Measurements from ENCODE around the gene CDKL1.

GRCh38 chr14:50396631-50397389 lies at the start of gene CDKL1:
- TF ChIP-seq EZH2 (IDR thresholded peaks at IDR 0.05; ENCODE audit: low read length, unreplicated experiment) (no peak), EZH2phosphoT487 (IDR thresholded peaks at IDR 0.05; ENCODE audit: borderline replicate concordance, low read length) (no peak)
- TF ChIP-seq, protein P1, sequence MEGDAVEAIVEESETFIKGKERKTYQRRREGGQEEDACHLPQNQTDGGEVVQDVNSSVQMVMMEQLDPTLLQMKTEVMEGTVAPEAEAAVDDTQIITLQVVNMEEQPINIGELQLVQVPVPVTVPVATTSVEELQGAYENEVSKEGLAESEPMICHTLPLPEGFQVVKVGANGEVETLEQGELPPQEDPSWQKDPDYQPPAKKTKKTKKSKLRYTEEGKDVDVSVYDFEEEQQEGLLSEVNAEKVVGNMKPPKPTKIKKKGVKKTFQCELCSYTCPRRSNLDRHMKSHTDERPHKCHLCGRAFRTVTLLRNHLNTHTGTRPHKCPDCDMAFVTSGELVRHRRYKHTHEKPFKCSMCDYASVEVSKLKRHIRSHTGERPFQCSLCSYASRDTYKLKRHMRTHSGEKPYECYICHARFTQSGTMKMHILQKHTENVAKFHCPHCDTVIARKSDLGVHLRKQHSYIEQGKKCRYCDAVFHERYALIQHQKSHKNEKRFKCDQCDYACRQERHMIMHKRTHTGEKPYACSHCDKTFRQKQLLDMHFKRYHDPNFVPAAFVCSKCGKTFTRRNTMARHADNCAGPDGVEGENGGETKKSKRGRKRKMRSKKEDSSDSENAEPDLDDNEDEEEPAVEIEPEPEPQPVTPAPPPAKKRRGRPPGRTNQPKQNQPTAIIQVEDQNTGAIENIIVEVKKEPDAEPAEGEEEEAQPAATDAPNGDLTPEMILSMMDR (conservative IDR thresholded peaks at IDR 0.05; ENCODE audit: low read depth, low read length): no peak
